HuH-7.5 (cell line): ENCODE data around the gene EEFSEC.

Experiments used
- DNase-seq: peaks from one replicate; pipeline ENCODE4 v3.0.0; 2011; ENCODE audit warnings: low spot score

The EEFSEC gene

GRCh38 chr3:128394033-128394432, 240.8 kb downstream of the EEFSEC start:
- DNase-seq, result no peak

- no peak for DNase-seq
Measured at GRCh38 chr3:128395046-128395445, 241.8 kb downstream of the EEFSEC start.

DNA sequence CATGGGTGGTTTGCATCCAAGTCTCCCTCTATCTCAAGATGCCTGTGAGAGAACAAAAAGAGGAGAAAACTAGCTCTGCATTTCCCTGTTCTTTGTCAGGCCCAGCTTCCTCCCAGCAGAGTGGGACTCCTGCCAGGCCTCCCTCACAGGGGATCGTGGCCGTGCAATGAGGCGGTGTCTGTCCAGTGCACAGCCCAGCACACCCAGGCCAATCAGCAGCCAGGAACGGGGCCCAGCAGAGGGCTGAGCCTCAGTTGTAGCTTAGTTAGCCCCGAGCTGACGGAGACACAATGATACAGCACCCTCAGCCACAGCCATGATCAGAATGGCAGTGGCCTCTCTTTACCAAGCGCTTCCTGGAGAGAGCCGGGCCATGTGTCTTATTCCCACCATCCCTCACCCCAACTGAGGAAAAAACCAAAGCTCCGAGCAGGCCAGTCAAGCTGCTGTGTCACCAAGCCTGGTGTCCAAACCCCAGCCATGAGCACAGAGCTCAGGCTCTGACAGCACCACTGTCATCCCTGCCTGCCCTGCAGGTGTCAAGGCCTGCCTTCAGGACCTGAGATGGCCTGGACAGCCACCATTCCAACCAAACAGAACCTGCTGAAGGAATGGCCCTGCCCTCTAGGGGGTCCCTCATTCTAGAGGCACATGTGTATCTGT, 242.3 kb downstream of the EEFSEC start:
- DNase-seq, result no peak

DNA sequence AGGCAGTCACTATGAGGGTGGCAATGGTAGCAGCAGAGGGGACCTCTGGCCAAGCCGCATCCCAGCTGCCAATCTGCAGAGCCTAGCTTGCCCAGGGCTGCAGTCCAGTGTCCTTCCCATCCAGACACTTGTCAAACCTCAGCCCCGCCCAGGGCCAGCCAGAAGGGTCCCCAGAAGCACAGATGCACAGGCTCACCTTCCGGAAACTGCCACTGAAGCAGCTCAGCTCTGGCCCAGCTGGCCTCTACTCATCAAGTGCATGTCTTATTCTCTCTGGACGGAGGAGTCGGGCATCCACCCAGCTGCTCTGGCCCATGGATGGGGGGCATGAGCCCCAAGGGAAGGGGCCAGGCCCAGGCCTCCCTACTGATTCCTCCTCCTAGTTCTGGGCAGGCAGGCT, 244.2 kb downstream of the EEFSEC start:
- DNase-seq, result no peak

DNA sequence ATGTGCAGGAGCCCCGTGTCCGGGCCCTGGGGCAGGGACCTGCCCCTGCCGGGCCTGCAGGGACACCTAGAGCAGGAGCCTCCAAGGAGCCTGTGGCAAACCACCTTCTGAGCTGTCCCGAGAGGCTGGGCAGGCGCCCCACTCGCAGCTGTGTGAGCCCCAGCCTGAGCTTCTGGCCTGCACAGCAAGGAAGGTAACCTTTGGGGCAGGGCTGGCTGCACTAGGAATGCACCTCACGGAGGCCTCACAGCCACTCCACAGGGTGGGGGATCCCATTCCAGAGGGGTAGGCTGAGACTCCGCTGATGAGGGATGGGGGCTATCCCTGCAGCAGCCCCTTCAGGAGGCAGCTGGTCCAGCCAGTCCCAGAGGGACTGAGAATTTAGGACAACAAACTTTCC, 245.3 kb downstream of the EEFSEC start:
- DNase-seq, result no peak

GRCh38 chr3:128399221-128399915, 246.1 kb downstream of the EEFSEC start:
- no peak for DNase-seq

DNA sequence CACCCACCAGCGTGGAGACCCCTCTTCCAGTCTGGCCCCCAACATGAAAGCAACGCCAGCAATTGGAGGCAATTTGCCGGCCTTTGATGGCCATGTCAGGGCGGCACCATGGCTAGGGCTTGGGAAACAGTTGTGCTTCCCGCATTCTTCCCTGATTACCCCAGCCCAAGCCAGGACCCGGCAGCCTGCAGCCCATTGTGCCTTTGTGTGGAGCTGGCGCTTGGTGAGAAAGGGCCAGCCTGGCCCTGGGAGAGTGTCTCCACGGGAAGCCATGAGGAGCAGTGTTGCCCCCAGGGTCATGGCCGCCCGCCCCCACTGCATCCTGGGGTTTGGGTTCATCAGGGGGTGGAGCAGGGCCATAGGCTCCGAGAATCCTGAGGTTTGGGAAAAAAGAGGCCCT, 247.4 kb downstream of the EEFSEC start:
- no peak for DNase-seq

DNA sequence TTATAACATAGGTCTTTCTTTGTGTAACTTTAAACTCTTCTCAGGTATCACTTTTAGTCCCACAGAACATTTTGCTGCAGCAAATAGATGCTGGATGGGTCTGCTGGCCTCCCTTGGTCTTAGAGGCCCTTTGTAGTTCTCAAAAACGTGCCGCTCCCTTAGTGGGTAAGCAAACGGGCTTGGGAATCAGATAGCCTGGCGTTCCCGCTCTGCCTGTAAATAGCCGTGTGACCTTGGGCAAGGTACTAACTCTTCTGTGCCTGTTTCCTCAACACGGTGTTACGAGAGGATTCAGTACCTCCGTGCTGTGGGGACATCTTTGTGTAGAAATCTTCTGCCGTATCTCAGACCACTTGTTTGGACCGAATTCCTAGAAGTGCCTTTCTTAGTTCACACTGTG, 249.0 kb downstream of the EEFSEC start:
- peak; percentile 44 for DNase-seq

DNA sequence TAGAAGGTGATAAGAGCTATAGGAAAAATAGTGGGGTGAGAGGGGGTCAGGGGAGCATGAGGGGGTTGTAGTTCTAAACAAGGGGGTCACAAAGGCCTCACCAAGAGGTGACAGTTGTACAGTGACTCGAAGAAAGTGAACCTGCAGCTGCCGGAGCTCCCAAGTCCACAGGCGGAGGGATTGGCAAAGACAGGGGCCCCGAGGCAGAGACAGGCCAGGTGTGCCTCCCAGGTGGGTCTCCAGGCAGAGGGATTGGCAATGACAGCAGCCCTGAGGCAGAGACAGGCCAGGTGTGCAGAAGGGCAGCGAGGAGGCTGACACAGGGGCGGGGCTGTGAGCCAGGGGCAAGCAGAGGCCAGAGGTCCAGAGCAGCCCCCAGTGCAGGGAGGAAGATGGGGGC, 249.7 kb downstream of the EEFSEC start:
- no peak for DNase-seq

DNA sequence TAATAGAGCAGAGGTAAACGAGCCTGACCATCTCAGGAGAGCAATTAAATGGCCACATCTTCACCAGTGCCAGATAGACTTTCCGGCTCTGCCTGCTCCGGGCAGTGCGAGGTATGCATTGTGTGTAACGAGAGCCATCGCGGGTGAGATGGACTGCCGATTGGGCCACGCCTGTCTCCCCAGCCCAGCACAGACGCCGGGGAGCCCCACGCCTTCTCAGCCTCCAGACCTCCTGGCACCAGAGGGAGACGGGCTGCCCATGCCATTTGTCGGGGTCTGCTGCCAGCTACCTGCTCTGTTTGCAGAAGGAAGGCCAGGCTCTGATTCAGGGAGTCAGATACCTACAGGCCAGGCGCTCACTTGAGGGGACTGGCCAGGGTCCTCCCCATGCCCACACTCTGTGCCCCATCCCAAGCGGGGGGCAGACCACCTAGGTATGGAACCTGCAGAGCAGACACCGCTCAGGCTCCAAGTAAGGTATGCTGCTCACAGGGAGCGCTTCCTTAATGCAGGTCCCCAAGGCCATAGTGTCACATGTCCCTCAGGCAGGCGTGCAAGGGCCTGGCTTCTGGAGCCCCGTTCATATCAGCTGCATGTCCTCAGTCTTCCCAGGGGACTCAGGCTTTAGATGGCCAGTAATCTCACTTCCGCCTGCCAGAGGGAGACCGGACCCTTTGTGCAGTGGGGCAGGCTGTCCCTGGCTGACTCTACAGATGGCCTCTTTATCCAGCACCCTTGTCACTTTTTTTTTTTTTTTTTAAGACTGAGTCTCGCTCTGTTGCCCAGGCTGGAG, 251.2 kb downstream of the EEFSEC start:
- DNase-seq, result no peak

DNA sequence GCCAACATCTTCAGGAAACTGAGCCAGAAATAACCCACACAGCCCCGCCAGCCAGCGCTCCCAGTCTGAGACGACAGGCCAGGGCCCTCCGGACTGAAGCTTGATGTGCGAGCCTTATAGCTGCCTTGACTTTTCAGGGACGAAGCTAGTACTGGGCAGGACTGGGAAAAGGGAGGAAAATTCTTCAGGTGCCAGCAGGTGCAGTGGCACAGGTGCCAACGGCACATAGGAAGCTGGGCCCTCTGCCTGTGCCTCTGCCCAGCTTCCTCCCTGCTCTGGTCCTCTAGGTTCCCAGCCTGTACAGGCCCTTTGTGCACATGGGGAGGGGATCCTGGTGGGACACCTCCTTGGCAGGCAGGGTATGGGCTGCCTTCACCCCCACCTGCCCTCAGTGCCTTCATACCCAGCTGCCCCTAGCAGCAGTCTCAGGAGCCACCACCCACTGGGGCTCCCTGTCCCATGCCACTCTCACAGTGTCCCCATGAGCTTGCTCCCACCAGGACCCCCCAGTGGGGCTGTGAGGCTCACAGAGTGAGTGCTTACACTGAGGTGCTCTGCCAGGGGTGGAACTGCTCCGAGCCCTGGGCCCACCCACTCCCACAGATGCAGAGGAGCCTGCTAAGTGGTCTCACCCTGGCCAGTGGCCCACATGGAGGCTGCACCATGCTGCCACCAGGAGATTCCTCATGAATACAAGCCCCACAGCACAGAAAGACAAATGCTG, 252.4 kb downstream of the EEFSEC start:
- no peak for DNase-seq

DNA sequence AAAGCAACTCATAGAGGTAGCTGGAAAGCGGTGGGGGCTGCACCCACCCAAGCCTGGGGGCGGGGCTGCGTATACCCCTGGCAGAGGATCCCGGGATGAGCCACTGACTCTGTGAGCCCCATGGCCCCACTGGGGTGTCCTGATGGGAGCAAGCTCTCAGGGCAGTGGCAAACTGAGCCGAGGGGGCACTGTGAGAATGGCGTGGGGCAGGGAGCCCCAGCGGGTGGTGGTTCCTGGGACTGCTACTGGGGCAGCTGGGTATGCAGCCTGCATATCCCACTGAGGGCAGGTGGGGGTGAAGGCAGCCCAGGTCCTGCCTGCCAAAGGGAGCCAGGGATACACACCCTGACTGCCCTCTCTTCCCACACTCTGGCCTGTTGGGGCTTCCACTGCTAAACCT, 254.0 kb downstream of the EEFSEC start:
- DNase-seq, result no peak

DNA sequence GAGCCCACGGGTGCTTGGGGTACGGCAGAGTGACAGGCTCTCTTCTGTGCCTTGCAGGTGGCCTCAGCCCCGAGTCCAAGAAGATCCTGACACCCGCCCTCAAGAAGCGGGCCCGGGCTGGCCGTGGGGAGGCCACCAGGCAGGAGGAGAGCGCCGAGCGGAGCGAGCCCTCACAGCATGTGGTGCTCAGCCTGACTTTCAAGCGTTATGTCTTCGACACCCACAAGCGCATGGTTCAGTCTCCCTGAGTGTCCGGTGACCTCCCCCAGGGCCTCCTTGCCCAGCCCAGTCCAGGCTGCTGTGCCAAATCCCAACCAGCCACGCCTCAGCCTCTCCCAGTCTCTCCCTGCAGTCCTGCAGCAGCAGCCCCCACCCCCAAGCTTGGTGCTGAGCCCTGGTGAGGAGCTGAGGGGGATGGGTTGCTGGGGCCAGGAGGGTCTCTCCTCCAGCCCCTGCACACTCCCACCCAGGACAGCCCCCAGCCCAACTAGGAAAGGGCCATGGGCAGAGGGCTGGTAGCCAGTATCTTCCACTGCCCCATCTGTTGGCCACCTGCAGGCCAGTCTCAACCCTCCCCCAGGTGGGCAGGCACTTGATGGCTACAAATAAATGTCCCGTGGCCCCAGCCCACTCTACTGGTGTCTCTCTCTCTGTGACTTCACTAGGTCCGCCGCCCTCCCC, 254.9 kb downstream of the EEFSEC start:
- no peak for DNase-seq

- DNase-seq, result no peak
Measured at GRCh38 chr3:128408693-128409623, 255.7 kb downstream of the EEFSEC start.

- DNase-seq, result no peak
Measured at GRCh38 chr3:128409624-128410581, 256.6 kb downstream of the EEFSEC start.

GRCh38 chr3:128410669-128411573, 257.6 kb downstream of the EEFSEC start:
- no peak for DNase-seq

DNA sequence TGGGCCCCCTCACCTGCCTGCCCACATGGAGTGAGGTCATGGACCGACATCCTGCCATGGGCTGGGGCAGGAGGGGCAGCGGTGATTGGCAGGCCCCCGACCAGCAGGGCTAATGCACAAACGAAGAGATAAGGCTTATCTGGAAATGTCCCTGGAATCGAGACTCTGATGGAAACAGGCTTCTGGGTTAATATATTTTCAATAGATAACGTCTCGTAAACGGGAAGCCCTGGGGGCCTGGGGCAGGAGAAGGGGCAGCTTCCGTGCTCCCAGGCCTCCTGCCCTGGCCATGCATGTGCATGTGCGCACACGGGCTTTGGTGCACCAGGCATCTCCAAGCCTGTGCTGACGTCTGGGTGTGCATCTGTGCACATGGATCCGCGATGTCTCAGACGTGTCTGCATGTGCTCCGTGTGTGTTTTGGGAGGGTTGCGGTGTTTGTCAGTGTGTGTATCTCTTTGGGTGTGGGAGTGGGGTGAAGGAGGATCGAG, 258.3 kb downstream of the EEFSEC start:
- no peak for DNase-seq
